Measurements from ENCODE around the gene YWHAG. TPM values are rescaled to one million over a fixed set of nuclear protein-coding genes. Genes with fewer than 3 reads are reported as not detected.
A peak's percentile ranks its signal among the peaks of the same experiment; 100 is the strongest.
"Not testable (repeated sequence)": the region's sequence is repeated elsewhere in the genome, so short reads cannot be mapped to it uniquely, and the experiment has no call there.

YWHAG gene
- polyA plus RNA-seq (2013, experiment 1 of 2; ENCODE audit: insufficient read length): 231 TPM
- 169 TPM for polyA plus RNA-seq (2013, experiment 2 of 2; ENCODE audit: insufficient read length)

DNA sequence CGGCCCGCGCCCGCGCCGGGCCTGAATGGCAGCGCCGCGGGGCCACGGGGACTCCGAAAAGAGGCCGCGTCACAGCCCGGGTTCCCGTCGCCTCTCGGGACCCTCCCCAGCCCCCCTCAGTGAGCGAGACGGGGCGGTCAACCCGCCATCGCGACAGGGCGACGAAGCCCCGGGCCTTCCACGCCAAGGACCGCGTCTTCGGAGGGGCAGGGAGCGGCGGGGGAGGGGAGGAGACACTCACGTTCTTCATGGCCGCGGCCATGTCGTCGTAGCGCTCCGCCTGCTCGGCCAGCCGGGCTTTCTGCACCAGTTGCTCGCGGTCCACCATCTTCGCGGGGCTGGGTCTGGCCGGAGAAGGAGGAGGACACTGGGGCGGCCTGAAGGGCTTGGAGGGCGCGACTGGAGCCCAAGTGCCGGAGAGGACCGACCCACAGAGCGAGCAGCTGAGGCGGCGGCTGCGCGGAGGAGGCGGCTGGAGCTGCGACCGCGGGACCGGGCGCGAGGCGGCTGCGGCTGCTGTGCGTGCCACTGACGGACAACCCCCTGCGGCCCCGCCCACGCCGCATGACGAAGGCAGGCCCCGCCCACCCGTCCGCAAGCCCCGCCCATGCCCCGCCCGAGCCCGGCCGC is at the start of gene YWHAG:
YWHAG (minus strand) TSS at position 511 of the 630 bp plus-strand sequence; CDS start at position 328, 183 bp downstream.
- peak; percentile 83 for DNase-seq

DNA sequence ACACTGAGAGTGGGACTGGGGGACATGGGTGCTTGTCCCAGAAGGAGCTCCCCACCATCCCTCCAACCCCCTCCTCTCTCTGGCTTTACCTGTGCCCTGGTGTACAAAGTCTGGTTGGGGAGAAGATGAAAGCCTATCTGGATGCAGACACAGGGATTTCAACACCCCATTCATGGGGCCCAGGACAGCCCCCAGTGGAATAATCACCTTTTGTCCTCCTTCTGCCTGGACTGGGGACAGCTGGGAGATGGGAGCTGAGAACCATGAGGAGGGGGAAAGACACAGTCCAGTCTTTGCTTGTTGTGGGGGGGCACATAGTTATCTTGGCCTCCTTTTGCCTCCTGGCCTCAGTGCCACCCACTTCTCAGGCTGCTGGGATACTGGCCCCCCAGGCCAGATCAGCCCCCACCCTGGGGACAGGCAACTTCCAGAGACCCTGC is 49.4 kb upstream of the YWHAG start:
- DNase-seq: no peak

DNA sequence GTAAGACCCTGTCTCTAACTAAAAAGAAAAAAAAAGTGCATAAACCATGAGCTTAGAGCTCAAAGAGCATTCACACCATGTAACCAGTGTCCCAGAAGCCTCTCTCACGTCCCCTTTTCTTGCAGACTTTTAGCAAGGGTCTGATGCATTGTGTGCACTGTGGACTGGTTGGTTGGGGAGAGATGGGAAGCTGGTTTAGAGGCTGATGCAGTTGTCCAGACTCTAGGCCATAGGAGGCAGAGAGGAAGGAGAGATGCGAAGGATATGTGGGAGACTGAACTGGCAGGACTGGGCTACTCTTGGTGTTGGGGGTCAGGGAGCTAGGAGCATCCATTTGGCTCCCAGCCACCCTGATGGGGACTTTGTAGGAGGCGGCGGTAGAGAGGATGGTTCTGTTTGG is 48.9 kb upstream of the YWHAG start:
- no peak for DNase-seq

GRCh38 chr7:76405738-76406137 is 46.9 kb upstream of the YWHAG start:
- DNase-seq: no peak

DNA sequence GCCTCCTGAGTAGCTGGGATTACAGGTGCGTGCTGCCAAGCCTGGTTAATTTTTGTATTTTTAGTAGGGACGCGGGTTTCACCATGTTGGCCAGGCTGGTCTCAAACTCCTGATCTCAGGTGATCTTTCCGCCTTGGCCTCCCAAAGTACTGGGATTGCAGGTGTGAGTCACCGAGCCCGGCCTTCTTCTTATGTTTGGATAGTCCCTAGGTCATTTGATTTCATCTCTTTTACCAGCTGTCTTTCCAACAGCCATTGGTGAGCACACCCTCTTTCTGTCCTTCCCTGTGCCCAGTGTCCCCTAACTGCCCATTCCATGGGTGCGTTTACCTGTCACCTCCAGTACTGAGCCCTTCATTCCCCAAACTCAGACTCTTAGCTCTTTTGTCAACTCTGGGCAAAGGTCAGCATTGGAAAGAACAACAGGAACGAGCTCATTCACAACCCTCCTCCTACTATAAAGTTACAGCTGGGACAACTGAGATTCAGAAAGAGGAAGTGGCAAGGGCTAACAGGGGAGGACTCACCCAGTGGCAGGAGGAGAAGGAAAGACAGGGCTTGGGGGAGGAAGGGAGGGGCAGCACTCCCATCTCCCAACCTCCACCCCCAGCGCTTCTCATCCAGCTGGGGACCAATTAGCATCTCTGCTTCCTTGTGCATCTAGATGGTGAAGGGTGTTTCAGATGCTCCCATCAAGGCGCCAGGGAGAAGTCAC is 45.1 kb upstream of the YWHAG start:
- DNase-seq: no peak

- not testable (repeated sequence) for DNase-seq
Measured at GRCh38 chr7:76403097-76403496, 44.3 kb upstream of the YWHAG start.

DNA sequence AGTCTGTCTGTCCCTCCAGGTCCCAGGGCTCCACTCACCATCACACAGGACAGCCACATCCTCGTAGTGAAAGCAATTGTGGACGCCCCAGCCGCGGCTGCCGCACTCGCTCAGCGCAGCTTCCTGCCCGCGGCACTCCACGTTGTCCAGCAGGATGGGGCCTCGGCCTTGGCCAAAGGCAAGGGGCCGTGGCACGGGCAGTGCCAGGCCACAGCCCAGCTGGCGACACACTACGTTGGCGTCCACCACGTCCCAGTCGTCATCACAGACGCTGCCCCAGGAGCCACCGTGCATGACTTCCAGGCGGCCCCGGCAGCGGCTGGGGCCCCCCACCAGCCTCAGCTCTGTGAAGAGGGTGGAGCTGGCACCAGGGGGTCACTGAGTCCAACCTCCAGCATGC is 41.5 kb upstream of the YWHAG start:
- DNase-seq: no peak

DNA sequence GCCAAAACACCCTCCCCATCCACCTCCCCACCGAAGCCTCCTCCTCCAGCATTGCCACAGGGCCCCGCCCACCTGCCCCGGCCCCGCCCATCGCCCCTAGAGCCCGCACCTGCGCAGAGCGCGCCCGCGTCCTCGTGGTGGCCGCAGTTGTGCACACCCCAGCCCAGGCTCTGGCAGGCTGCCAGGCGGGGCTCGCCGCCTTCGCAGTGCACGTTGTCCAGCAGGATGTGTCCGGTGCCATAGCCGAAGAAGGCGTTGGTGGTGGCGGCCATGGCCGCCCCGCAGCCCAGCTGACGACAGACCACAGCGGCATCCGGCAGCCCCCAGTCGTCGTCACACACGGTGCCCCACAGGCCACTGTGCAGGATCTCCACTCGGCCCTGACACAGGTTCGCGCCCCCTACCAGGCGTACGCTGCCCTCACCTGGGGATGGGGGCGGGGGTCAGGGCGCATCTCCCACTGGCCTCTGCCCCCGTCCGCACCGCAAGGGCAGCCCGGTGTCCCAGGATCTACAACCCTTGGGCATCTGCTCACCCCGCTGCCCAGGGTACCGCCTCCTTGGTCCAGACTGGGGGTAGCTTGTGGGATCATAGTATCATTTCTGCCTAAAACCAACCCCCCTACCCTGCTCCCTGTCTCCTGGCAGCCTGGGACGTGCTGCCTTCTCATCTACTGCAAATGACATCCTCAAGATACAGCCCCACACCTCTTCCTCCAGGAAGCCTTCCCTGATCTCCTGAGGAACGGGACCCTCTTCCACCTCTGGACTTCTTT is 38.8 kb upstream of the YWHAG start:
- peak; percentile 56 for DNase-seq

DNA sequence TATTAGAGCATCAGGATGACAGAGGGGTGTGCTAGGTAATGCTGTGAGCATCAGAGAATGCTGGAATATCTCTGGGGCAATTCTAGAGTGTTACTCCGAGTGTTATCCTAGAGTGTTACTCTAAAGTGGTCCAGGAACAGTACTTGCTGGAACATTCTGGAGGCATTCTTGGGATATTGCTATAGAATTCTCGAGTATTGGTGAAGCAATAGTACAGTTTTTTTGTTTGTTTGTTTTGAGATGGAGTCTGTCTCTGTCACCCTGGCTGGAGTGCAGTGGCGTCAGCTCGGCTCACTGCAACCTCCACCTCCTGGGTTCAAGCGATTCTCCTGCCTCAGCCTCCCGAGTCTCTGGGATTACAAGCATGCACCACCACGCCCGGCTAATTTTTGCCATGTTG is 38.1 kb upstream of the YWHAG start:
- no peak for DNase-seq

- DNase-seq: no peak
Measured at GRCh38 chr7:76395965-76396726, 37.4 kb upstream of the YWHAG start.

GRCh38 chr7:76395605-76395964 is 36.8 kb upstream of the YWHAG start:
- DNase-seq: not testable (repeated sequence)

- DNase-seq: no peak
Measured at GRCh38 chr7:76394957-76395356, 36.2 kb upstream of the YWHAG start.

DNA sequence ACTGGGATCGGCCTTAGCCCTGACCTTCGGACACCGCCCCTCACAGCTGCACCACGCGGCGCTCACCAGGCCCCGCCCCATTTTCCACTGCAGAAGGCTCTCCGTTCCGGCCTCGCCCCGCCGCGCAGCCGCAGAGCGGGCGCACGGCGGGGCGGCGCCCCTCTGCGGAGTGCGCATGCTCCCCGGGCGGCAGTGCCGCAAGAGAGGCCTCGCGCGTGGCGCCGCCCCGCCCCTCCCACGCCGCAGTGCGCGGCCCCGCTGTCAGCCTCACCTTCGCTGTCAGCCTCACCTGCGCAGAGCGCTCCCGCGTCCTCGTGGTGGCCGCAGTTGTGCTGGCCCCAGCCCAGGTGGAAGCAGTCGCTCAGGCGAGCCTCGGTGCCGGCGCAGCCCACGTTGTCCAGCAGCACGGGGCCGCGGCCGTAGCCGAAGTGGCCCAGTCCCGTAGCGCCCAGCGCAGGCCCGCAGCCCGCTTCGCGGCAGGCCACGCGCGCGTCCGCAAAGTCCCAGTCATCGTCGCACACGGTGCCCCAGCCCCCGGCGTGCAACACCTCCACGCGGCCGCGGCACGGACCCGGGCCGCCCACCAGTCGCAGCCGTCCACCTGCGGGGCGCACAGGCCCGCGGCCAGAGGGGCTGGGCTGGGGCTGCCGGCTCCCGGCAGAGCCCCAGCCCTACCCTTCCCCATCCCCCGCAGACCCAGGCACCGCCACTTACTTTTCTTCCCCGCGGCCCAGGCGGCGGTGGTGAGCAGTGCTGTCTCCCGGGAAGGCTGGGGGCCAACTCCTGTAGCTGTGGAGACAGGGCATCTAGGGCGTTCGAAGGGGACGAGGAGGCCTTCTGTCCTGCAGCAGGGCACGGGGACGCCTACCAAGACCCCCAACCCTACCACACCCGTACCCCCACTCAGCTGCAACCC is 34.6 kb upstream of the YWHAG start:
- peak; percentile 85 for DNase-seq

DNA sequence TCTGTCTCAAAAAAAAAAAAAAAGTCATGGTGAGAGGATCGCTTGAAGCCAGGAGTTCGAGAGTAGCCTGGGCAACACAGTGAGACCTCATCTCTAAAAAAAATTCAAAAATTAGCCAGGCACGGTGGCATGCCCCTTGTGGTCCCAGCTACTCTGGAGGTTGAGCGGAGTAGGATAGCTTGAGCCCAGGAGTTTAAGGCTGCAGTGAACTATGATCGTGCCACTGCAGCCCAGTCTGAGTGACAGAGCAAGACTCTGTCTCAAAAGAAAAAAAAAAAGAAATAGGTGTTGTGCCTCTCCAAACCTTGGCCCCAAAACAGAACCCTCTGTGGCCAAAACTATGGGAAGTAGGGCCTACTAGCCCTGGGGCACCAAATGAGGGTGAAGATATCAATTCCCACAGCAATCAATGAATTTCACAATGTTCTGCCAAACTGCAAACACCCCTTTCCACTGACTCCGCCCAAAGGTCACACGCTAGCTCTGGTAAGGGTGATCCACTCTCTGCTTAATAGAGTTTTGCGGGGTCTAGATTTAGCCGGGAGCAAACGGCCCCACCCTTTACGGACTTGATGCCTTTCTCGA is 33.8 kb upstream of the YWHAG start:
- no peak for DNase-seq

DNA sequence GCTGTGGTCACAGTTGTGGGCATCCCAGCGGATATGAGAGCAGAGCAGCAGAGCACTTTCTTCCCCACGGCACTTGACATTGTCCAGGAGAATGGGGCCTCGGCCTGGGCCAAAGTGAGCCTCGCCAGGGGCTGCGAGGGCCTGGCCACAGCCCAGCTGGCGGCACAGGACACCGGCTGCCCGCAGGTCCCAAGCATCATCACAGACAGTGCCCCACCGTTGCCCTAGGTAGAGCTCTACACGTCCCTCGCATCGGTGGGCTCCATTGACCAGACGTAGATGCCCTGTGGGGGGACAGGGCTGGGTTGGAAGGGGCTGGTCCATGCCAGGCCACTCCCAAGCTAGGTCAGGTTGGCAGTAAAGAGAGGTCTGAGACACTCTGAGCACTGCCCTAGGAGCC is 31.3 kb upstream of the YWHAG start:
- no peak for DNase-seq

GRCh38 chr7:76387789-76388188 is 29.0 kb upstream of the YWHAG start:
- not testable (repeated sequence) for DNase-seq

- peak; percentile 37 for DNase-seq
Measured at GRCh38 chr7:76386691-76387260, 28.0 kb upstream of the YWHAG start.

DNA sequence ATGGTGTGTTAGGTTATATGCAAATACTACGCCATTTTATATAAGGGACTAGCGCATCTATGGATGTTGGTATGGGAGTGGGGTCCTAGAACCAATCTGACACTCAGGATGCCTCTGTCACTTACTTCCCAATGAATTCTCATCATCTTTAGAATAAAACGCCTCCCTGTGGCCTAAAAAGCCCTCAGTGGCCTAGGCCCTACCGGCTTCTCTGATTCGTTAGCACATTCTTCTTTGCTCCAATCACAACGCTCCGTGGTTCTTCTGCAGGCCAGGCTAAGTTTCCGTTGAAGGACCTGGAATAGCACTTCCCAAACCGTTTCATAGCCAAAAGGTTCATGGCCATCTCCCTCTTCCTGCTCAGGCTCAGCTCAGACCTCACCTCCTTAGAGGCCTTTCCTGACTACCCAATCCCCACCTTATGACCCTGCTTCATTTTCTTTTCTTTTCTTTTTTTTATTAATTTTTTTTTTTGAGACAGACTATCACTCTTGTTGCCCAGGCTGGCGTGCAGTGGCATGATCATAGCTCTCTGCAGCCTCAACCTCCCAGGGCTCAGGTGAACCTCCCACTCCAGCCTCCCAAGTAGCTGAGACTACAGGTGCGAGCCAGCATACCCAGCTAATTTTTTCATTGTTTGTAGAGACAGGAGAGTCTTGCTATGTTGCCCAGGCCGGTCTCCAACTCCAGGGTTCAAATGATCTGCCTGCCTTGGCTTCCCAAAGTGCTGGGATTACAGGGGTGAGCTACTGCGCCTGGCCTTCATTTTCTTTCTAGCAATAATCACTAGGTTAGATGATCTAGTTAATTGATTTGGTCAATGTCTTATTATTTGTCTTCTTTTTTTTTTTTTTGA is 24.5 kb upstream of the YWHAG start:
- DNase-seq: peak; percentile 46

DNA sequence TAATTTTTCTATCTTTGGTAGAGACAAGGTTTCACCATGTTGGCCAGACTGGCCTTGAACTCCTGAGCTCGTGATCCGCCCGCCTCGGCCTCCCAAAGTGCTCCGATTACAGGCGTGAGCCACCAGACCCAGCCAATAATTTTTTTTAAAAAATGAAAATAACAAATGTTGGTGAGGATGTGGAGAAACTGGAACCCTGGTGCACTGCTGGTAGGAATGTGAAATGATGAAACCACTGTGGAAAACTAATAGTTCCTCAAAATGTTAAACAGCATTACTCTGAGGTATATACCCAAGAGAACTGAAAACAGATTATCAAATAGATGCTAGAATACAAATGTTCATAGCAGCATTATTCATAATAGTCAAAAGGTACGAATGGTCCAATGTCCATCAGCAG is 23.0 kb upstream of the YWHAG start:
- DNase-seq: no peak

GRCh38 chr7:76380623-76380966 is 21.8 kb upstream of the YWHAG start:
- DNase-seq: peak; percentile 46

Data from fibroblast of skin of back (primary cell).